Spleen (tissue), 11 donors: ENCODE results near the gene PTPRT. TPM values are rescaled to one million over a fixed set of nuclear protein-coding genes. Genes with fewer than 3 reads are reported as not detected.

Experiments
- DNase-seq: peaks from one replicate; pipeline ENCODE4 v3.0.0-alpha.2; 2020
- H3K27ac ChIP-seq, 8 donors: fragments of 200-600 bp; sonication (generic) in 7 of 8; 1 replicate in 4 of 8; 2 replicates in 4 of 8; pipeline versions ENCODE4 v1.5.0 to v1.8.0; 2016 to 2021; ENCODE audit warnings: inconsistent platforms in 4 of 8, mild to moderate bottlenecking in 4 of 8, moderate library complexity in 1 of 8
- H3K27me3 ChIP-seq, 7 donors: fragments of 200-600 bp; sonication (generic) in 6 of 7; replicated peaks in 1 of 7; 1 replicate in 4 of 7; 2 replicates in 3 of 7; pipeline versions ENCODE4 v1.5.0 to v1.8.0; 2016 to 2021; ENCODE audit warnings: inconsistent platforms in 3 of 7, mild to moderate bottlenecking in 1 of 7
- H3K36me3 ChIP-seq, 6 donors: fragments of 200-600 bp; sonication (generic) in 5 of 6; 1 replicate in 4 of 6; 2 replicates in 2 of 6; pipeline versions ENCODE4 v1.5.0 to v1.8.0; 2016 to 2021; ENCODE audit warnings: inconsistent platforms in 2 of 6
- H3K4me1 ChIP-seq, 6 donors: fragments of 200-600 bp; sonication (generic) in 5 of 6; 1 replicate in 3 of 6; 2 replicates in 3 of 6; pipeline versions ENCODE4 v1.5.0 to v1.8.0; 2016 to 2021; ENCODE audit warnings: inconsistent platforms in 3 of 6
- H3K4me3 ChIP-seq, 8 donors: fragments of 200-600 bp; sonication (generic) in 7 of 8; 1 replicate in 4 of 8; 2 replicates in 4 of 8; pipeline versions ENCODE4 v1.5.0 to v1.8.0; 2016 to 2021; ENCODE audit warnings: inconsistent platforms in 4 of 8, mild to moderate bottlenecking in 4 of 8, moderate library complexity in 2 of 8
- H3K9me3 ChIP-seq, 8 donors: fragments of 200-600 bp; sonication (generic) in 7 of 8; 1 replicate in 4 of 8; 2 replicates in 4 of 8; pipeline versions ENCODE4 v1.5.0 to v1.8.0; 2016 to 2021; ENCODE audit warnings: inconsistent platforms in 4 of 8
- CTCF ChIP-seq, 11 experiments: fragments of 200-600 bp in 7 of 11; fragments of 450-650 bp in 4 of 11; sonication (generic) in 4 of 11; IDR thresholded peaks in 8 of 11; conservative IDR thresholded peaks in 3 of 11; 1 replicate in 7 of 11; 2 replicates in 4 of 11; pipeline versions ENCODE4 v1.4.0 to v1.8.0; 2016 to 2021; ENCODE audit warnings: antibody characterized with exemption in 11 of 11, inconsistent platforms in 4 of 11, mild to moderate bottlenecking in 1 of 11
- POLR2A ChIP-seq, 3 donors: fragments of 450-650 bp; IDR thresholded peaks; one replicate each; pipeline ENCODE4 v1.5.1; 2017; ENCODE audit warnings: antibody characterized with exemption in 3 of 3, mild to moderate bottlenecking in 1 of 3
- POLR2AphosphoS5 ChIP-seq, 3 donors: sonication (generic); formaldehyde crosslinking; IDR thresholded peaks; one replicate each; pipeline ENCODE4 v1.5.1; 2017; ENCODE audit warnings: antibody characterized with exemption in 3 of 3
- WGBS, 5 donors: extraction: QIAGEN DNeasy Blood & Tissue Kit in 3 of 5; methylation state at CpG; one replicate each; pipeline versions ENCODE4 v1.1.5 to v1.1.7; 2013 to 2018; 5-methylcytosine and 5-hydroxymethylcytosine counted together
- intact Hi-C: fragments of 100-400 bp; cut with DNase I; formaldehyde crosslinking; loops from one replicate; pipeline ENCODE4 v1.15.0; 2023; ENCODE audit warnings: low total_unique reads
- polyA plus RNA-seq, 3 donors: library from polyadenylated mRNA; stranded (reverse); fragments of 200-250 nt; gene quantifications; one replicate each; pipeline ENCODE4 v1.2.1, GENCODE V29; 2013
- total RNA-seq, 7 donors: library from RNA; depleted of rRNA in 3 of 7; stranded (reverse); fragments of >200 nt in 3 of 7; fragmentation: NEBNext Ultra II Directional in 4 of 7; extraction: Animal tissue kit (Norgen Biotek cat#: 25700) in 4 of 7; gene quantifications; one replicate each; pipeline versions ENCODE4 v1.1.0 to v1.2.1, GENCODE V29; 2016 to 2021
- donor health status: healthy with polysubstance abuse.
- donor health status: DM: no; HTN: no; CAD: no; lungs with moderate emphysema.
- donor health status: DM: no; HTN: no; CAD: no.
- donor health status: Bipolar disorder and iron deficiency.
- donor health status: healthy.
- donor health status: DM: no; HTN: no; CAD: no.
- donor health status: DM: yes; HTN: yes; CAD: no.

Gene PTPRT
- total and polyA plus RNA-seq, 10 donors, result 0.02 to 4.7 (median 1.2) TPM

DNA sequence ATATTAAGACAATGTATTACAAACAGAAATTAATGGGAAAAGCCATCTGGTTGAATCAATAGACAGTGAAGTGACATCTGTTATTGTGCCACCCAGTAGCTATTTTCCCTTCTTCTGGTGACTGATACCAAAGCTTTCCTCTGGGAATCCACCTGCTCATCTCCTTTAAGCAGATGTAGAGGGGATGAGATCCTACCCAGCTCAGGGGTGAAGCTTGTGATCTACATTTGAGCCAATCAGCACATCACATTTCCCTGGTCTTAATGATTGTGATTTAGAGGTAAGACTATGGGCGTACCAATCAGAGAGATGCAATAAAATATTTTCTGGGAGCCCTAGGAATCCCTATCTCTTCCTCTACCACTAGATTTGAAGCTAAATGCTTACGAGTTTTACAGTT is 782.9 kb downstream of the PTPRT start:
- Histone ChIP-seq H3K9me3 (peaks cover 0 to 11% (median 0%) of the 10 kb centered on the region in 8 donors), H3K27me3 (no peaks in the 10 kb centered on the region), H3K36me3 (no peaks in the 10 kb centered on the region), H3K27ac (no peak overlapping the region), H3K4me1 (no peaks in the 10 kb centered on the region), H3K4me3 (no peak overlapping the region)
- intact Hi-C loops, result no loop called here
- no peak for TF ChIP-seq CTCF (IDR thresholded peaks at IDR 0.05 in 8 of 11, conservative IDR thresholded peaks at IDR 0.05 in 3 of 11)
- no peak for TF ChIP-seq POLR2A (IDR thresholded peaks at IDR 0.05)
- TF ChIP-seq POLR2AphosphoS5 (IDR thresholded peaks at IDR 0.05), result no peak
- whole genome bisulfite sequencing, 5 donors, result 71 to 81% (median 76%) methylated on average over 2 of the region's 2 CpGs
- DNase-seq, result no peak

GRCh38 chr20:42402455-42402854 is 787.3 kb downstream of the PTPRT start:
- intact Hi-C loops, result no loop called here
- Histone ChIP-seq H3K4me3 (no peak overlapping the region), H3K9me3 (peaks cover 0 to 1% (median 0%) of the 10 kb centered on the region in 8 donors), H3K27me3 (no peaks in the 10 kb centered on the region), H3K27ac (no peak overlapping the region), H3K4me1 (no peaks in the 10 kb centered on the region), H3K36me3 (no peaks in the 10 kb centered on the region)
- TF ChIP-seq POLR2A (IDR thresholded peaks at IDR 0.05), result no peak
- TF ChIP-seq CTCF (IDR thresholded peaks at IDR 0.05 in 8 of 11, conservative IDR thresholded peaks at IDR 0.05 in 3 of 11), result no peak
- TF ChIP-seq POLR2AphosphoS5 (IDR thresholded peaks at IDR 0.05), result no peak
- no peak for DNase-seq
- 76 to 89% (median 82%) methylated on average over 5 of the region's 5 CpGs for WGBS, 5 donors

GRCh38 chr20:42401613-42402012 is 788.1 kb downstream of the PTPRT start:
- no peak overlapping the region for H3K4me3 ChIP-seq
- H3K36me3 ChIP-seq, result no peaks in the 10 kb centered on the region
- no peaks in the 10 kb centered on the region for H3K27me3 ChIP-seq
- TF ChIP-seq POLR2AphosphoS5 (IDR thresholded peaks at IDR 0.05) (no peak), POLR2A (IDR thresholded peaks at IDR 0.05) (no peak)
- peaks cover 0 to 8% (median 0%) of the 10 kb centered on the region in 8 donors for H3K9me3 ChIP-seq
- no peaks in the 10 kb centered on the region for H3K4me1 ChIP-seq
- no peak for DNase-seq
- no peak overlapping the region for H3K27ac ChIP-seq
- intact Hi-C loops, result no loop called here
- 42 to 65% (median 57%) methylated on average over 3 of the region's 3 CpGs for WGBS, 5 donors

DNA sequence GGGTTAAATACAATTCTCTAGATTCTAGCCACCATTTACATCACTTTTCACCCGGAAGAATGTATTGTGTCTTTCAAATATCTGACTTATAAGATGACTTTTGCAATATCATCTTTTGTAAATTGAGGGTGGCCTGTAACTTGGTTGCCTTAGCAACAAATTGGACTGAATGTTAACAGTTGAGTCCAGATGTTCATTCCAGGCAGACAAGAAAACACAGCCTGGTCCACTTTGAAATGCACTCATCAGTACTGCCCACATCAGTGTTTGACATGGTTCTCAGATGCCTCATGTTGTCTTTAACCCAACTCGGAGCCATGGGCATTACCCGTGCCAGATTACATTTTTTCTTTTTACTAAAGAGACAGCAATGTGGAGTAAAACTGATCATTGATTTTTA is 789.9 kb downstream of the PTPRT start:
- H3K9me3 ChIP-seq, result peaks cover 0 to 11% (median 0%) of the 10 kb centered on the region in 8 donors
- no peak overlapping the region for H3K27ac ChIP-seq
- TF ChIP-seq CTCF (IDR thresholded peaks at IDR 0.05 in 8 of 11, conservative IDR thresholded peaks at IDR 0.05 in 3 of 11), result no peak
- TF ChIP-seq POLR2A (IDR thresholded peaks at IDR 0.05), result no peak
- no peak for TF ChIP-seq POLR2AphosphoS5 (IDR thresholded peaks at IDR 0.05)
- DNase-seq, result no peak
- H3K4me3 ChIP-seq, result no peak overlapping the region
- H3K36me3 ChIP-seq, result no peaks in the 10 kb centered on the region
- H3K27me3 ChIP-seq, result no peaks in the 10 kb centered on the region
- intact Hi-C loops, result no loop called here
- no peaks in the 10 kb centered on the region for H3K4me1 ChIP-seq
- WGBS, 5 donors, result 81 to 93% (median 86%) methylated on average over 3 of the region's 3 CpGs

DNA sequence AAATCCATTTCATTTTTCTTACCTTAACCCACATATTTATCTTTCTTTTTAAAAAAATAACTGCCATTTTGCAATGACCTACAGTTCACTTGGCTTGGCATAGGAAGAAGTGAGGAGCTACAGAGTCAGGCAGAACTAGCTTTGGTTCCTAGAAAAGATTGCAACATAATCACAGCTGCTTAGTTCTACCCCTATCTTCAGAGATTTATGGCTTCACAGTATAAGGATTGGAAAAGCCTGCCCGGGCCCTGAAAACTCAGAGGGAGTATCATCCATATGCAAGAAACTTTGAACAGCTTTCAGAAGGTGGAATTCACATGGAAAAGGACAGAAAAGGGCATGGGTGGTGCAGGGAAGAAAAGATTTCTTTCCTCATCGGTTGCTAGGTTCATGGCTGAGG is 797.3 kb downstream of the PTPRT start:
- TF ChIP-seq POLR2A (IDR thresholded peaks at IDR 0.05), result no peak
- no peak for TF ChIP-seq POLR2AphosphoS5 (IDR thresholded peaks at IDR 0.05)
- TF ChIP-seq CTCF (IDR thresholded peaks at IDR 0.05 in 8 of 11, conservative IDR thresholded peaks at IDR 0.05 in 3 of 11), result no peak

More for the DNA sequence above, 797.3 kb downstream of the PTPRT start:
- no peaks in the 10 kb centered on the region for H3K4me1 ChIP-seq
- intact Hi-C loops, result no loop called here
- H3K27ac ChIP-seq, result no peak overlapping the region
- peaks cover 0 to 28% (median 4%) of the 10 kb centered on the region in 8 donors for H3K9me3 ChIP-seq
- no peak overlapping the region for H3K4me3 ChIP-seq
- 29 to 33% (median 32%) methylated on average over 2 of the region's 2 CpGs for WGBS, 5 donors
- H3K27me3 ChIP-seq, result no peaks in the 10 kb centered on the region
- H3K36me3 ChIP-seq, result no peaks in the 10 kb centered on the region
- no peak for DNase-seq
